Motor neuron (in vitro differentiated cells): Measurements from ENCODE around the gene SPC24. TPM values are rescaled to one million over a fixed set of nuclear protein-coding genes. Genes with fewer than 3 reads are reported as not detected.

Source experiments
- ATAC-seq, 8 experiments: fragments of 200-7000 bp; cut with Tn5 transposase; replicated peaks in 6 of 8; 2 replicates each; pipeline ENCODE4 v1.8.0; 2021; ENCODE audit warnings: mild to moderate bottlenecking in 8 of 8, moderate library complexity in 8 of 8
- H3K27ac ChIP-seq, 2 donors: fragments of 250-450 bp; sonication (Bioruptor Pico); 2 replicates each; pipeline ENCODE4 v1.9.0; 2021; ENCODE audit warnings: antibody characterized with exemption in 2 of 2, mild to moderate bottlenecking in 2 of 2, moderate library complexity in 1 of 2
- H3K4me1 ChIP-seq, 2 donors: fragments of 250-450 bp; sonication (Bioruptor Pico); replicated peaks in 1 of 2; 2 replicates each; pipeline ENCODE4 v1.6.1; 2021; ENCODE audit warnings: antibody characterized with exemption in 2 of 2, mild to moderate bottlenecking in 2 of 2, moderate library complexity in 1 of 2
- H3K4me3 ChIP-seq, 5 donors: fragments of 250-450 bp; sonication (Bioruptor Pico); 2 replicates each; pipeline ENCODE4 v1.9.0; 2021; ENCODE audit warnings: antibody characterized with exemption in 5 of 5, mild to moderate bottlenecking in 5 of 5, moderate library complexity in 4 of 5
- WGBS, 10 experiments: fragments of 450-650 bp; shearing (Covaris generic); methylation state at CpG; one replicate each; pipeline ENCODE4 v1.0.0; 2022; 5-methylcytosine and 5-hydroxymethylcytosine counted together
- in situ Hi-C, 9 experiments: fragments of 400-800 bp; cut with MboI; loops; one replicate each; pipeline ENCODE4 v1.15.0; 2021; ENCODE audit warnings: low sequenced_read_pairs in 9 of 9, low pct_unique_long_range_greater_than_20kb in 2 of 9; ENCODE audit not compliant: unreplicated experiment in 9 of 9
- total RNA-seq, 8 experiments: library from RNA; unstranded; fragments of 300-600 nt; gene quantifications; 2 replicates each; pipeline versions ENCODE4 v1.2.3 to v1.2.4, GENCODE V29; 2022

SPC24 gene
- 10 to 100 TPM in 3 of 8 experiments, 1 to 10 TPM in 4, under 1 TPM in 1; 0.36 to 34.9 (median 2.6) TPM for total RNA-seq

GRCh38 chr19:11155373-11156120 lies at the start of gene SPC24:
SPC24 (minus strand) TSS chr19:11155782; CDS start chr19:11155776, 6 bp downstream.
- Histone ChIP-seq H3K4me1 (peaks cover 0 to 3% of the 10 kb centered on the region in 2 donors), H3K27ac (peak within 1 kb of the TSS; percentile 32 to 46), H3K4me3 (peak within 1 kb of the TSS; percentile 41 to 50 (median 47))
- 0 to 5% (median 1%) methylated on average over 4 to 16 of the region's 50 CpGs; no CpG with 5 or more reads in 2 of the 10 experiments for WGBS, 10 experiments
- in situ Hi-C loops = no loop called here
- peak; percentile 93 to 99 (median 99) for ATAC-seq

GRCh38 chr19:11204943-11205349 lies 49.4 kb upstream of the SPC24 start:
- 20 to 100% (median 80%) methylated on average over 1 to 4 of the region's 5 CpGs; no CpG with 5 or more reads in 3 of the 10 experiments for WGBS, 10 experiments
- no peak overlapping the region for H3K27ac ChIP-seq
- ATAC-seq = no peak

GRCh38 chr19:11204076-11204602 lies 48.6 kb upstream of the SPC24 start:
- Histone ChIP-seq H3K4me1 (no peaks in the 10 kb centered on the region), H3K4me3 (no peak overlapping the region), H3K27ac (no peak overlapping the region)
- in situ Hi-C loops = loop anchor here in 3 of 9 experiments (10.0 kb wide), 2 partner anchors 59 to 69 kb away; no protein-coding TSS in a partner anchor
- no peak for ATAC-seq
- WGBS, 10 experiments = no CpG with 5 or more reads among the region's 9 CpGs

More at GRCh38 chr19:11204943-11205349, 49.4 kb upstream of the SPC24 start:
- Histone ChIP-seq H3K4me3 (no peak overlapping the region), H3K4me1 (no peaks in the 10 kb centered on the region)
- in situ Hi-C loops = loop anchor here in 3 of 9 experiments (10.0 kb wide), 2 partner anchors 60 to 70 kb away; no protein-coding TSS in a partner anchor

GRCh38 chr19:11203194-11204075 lies 47.9 kb upstream of the SPC24 start:
- 80% methylated on average over 1 of the region's 17 CpGs; no CpG with 5 or more reads in 9 of the 10 experiments for WGBS, 10 experiments
- Histone ChIP-seq H3K27ac (no peak overlapping the region), H3K4me1 (peaks cover 0 to 6% of the 10 kb centered on the region in 2 donors), H3K4me3 (no peak overlapping the region)
- peak; percentile 51 to 87 (median 66) for ATAC-seq
- in situ Hi-C loops = loop anchor here in 3 of 9 experiments (10.0 kb wide), 2 partner anchors 59 to 69 kb away; no protein-coding TSS in a partner anchor

- 89 to 100% methylated on average over 3 to 4 of the region's 20 CpGs; no CpG with 5 or more reads in 8 of the 10 experiments for WGBS, 10 experiments
- ATAC-seq = no peak
- Histone ChIP-seq H3K4me3 (no peak overlapping the region), H3K4me1 (peaks cover 0 to 6% of the 10 kb centered on the region in 2 donors), H3K27ac (no peak overlapping the region)
- in situ Hi-C loops = loop anchor here in 3 of 9 experiments (10.0 kb wide), 2 partner anchors 58 to 68 kb away; no protein-coding TSS in a partner anchor
Observed at GRCh38 chr19:11202488-11203193, 47.1 kb upstream of the SPC24 start.

GRCh38 chr19:11201791-11202190 lies 46.2 kb upstream of the SPC24 start:
- H3K4me3 ChIP-seq = no peak overlapping the region
- in situ Hi-C loops = loop anchor here in 3 of 9 experiments (10.0 kb wide), 2 partner anchors 57 to 67 kb away; no protein-coding TSS in a partner anchor
- peaks cover 0 to 6% of the 10 kb centered on the region in 2 donors for H3K4me1 ChIP-seq
- ATAC-seq = no peak
- WGBS, 10 experiments = 92 to 100% (median 96%) methylated on average over 4 to 6 of the region's 24 CpGs; no CpG with 5 or more reads in 7 of the 10 experiments
- no peak overlapping the region for H3K27ac ChIP-seq

- H3K4me3 ChIP-seq = no peak overlapping the region
- no peak overlapping the region for H3K27ac ChIP-seq
- WGBS, 10 experiments = 100% methylated on average over 1 to 2 of the region's 9 CpGs; no CpG with 5 or more reads in 8 of the 10 experiments
- no peak for ATAC-seq
- in situ Hi-C loops = loop anchor here in 3 of 9 experiments (10.0 kb wide), 2 partner anchors 56 to 66 kb away; no protein-coding TSS in a partner anchor
- peaks cover 0 to 6% of the 10 kb centered on the region in 2 donors for H3K4me1 ChIP-seq
Observed at GRCh38 chr19:11200931-11201330, 45.3 kb upstream of the SPC24 start.

- peaks cover 0 to 6% of the 10 kb centered on the region in 2 donors for H3K4me1 ChIP-seq
- H3K27ac ChIP-seq = no peak overlapping the region
- no peak overlapping the region for H3K4me3 ChIP-seq
- in situ Hi-C loops = loop anchor here in 3 of 9 experiments (10.0 kb wide), 2 partner anchors 55 to 65 kb away; no protein-coding TSS in a partner anchor
- ATAC-seq = no peak
- 40 to 93% (median 88%) methylated on average over 1 to 6 of the region's 15 CpGs; no CpG with 5 or more reads in 4 of the 10 experiments for WGBS, 10 experiments
Observed at GRCh38 chr19:11200015-11200574, 44.5 kb upstream of the SPC24 start.

GRCh38 chr19:11199517-11199916 lies 43.9 kb upstream of the SPC24 start:
- in situ Hi-C loops = no loop called here
- H3K27ac ChIP-seq = no peak overlapping the region
- WGBS, 10 experiments = 40 to 100% (median 95%) methylated on average over 1 to 4 of the region's 5 CpGs; no CpG with 5 or more reads in 4 of the 10 experiments
- peaks cover 0 to 9% of the 10 kb centered on the region in 2 donors for H3K4me1 ChIP-seq
- H3K4me3 ChIP-seq = no peak overlapping the region
- no peak for ATAC-seq

- H3K4me3 ChIP-seq = no peak overlapping the region
- no peak for ATAC-seq
- no peak overlapping the region for H3K27ac ChIP-seq
- 30 to 100% (median 83%) methylated on average over 1 to 6 of the region's 7 CpGs; no CpG with 5 or more reads in 1 of the 10 experiments for WGBS, 10 experiments
- peaks cover 0 to 9% of the 10 kb centered on the region in 2 donors for H3K4me1 ChIP-seq
- in situ Hi-C loops = no loop called here
Observed at GRCh38 chr19:11198769-11199424, 43.3 kb upstream of the SPC24 start.

- H3K4me3 ChIP-seq = peak overlapping the region in 4 of 5 donors; percentile 44 to 58 (median 50)
Observed at GRCh38 chr19:11198175-11198534, 42.6 kb upstream of the SPC24 start.

More at GRCh38 chr19:11198175-11198534, 42.6 kb upstream of the SPC24 start:
- H3K27ac ChIP-seq = no peak overlapping the region
- WGBS, 10 experiments = 60 to 100% (median 86%) methylated on average over 2 to 6 of the region's 7 CpGs; no CpG with 5 or more reads in 1 of the 10 experiments
- in situ Hi-C loops = no loop called here
- peaks cover 0 to 9% of the 10 kb centered on the region in 2 donors for H3K4me1 ChIP-seq
- ATAC-seq = no peak
